HG03565 (cell line): ENCODE results near the gene CLIP1.
"Not testable (repeated sequence)": the region's sequence is repeated elsewhere in the genome, so short reads cannot be mapped to it uniquely, and the experiment has no call there.

Experiments
- ATAC-seq: cut with Tn5 transposase; IDR thresholded peaks from one replicate; pipeline ENCODE4 v1.9.1; 2021; ENCODE audit warnings: mild to moderate bottlenecking, moderate library complexity; ENCODE audit not compliant: unreplicated experiment

CLIP1 gene

GRCh38 chr12:122362755-122363154 lies 59.7 kb downstream of the CLIP1 start:
- no peak for ATAC-seq

GRCh38 chr12:122358403-122358802 lies 64.1 kb downstream of the CLIP1 start:
- ATAC-seq: not testable (repeated sequence)

- not testable (repeated sequence) for ATAC-seq
These were observed 64.9 kb downstream of the CLIP1 start for GRCh38 chr12:122357536-122357935.

GRCh38 chr12:122356991-122357390 lies 65.5 kb downstream of the CLIP1 start:
- not testable (repeated sequence) for ATAC-seq

GRCh38 chr12:122356192-122356635 lies 66.3 kb downstream of the CLIP1 start:
- ATAC-seq: no peak

GRCh38 chr12:122355706-122356105 lies 66.8 kb downstream of the CLIP1 start:
- ATAC-seq: no peak

- ATAC-seq: no peak
These were observed 67.4 kb downstream of the CLIP1 start for GRCh38 chr12:122354958-122355641.

GRCh38 chr12:122352394-122352793 lies 70.1 kb downstream of the CLIP1 start:
- no peak for ATAC-seq

GRCh38 chr12:122350141-122350848 lies 72.2 kb downstream of the CLIP1 start:
- ATAC-seq: no peak

GRCh38 chr12:122349078-122349477 lies 73.4 kb downstream of the CLIP1 start:
- no peak for ATAC-seq

GRCh38 chr12:122348505-122348904 lies 74.0 kb downstream of the CLIP1 start:
- no peak for ATAC-seq

GRCh38 chr12:122346054-122346453 lies 76.4 kb downstream of the CLIP1 start:
- no peak for ATAC-seq

GRCh38 chr12:122345042-122345441 lies 77.4 kb downstream of the CLIP1 start:
- ATAC-seq: no peak

GRCh38 chr12:122336015-122336946 lies 86.2 kb downstream of the CLIP1 start:
- no peak for ATAC-seq

GRCh38 chr12:122333142-122334087 lies 89.1 kb downstream of the CLIP1 start:
- ATAC-seq: no peak

GRCh38 chr12:122327494-122328385 lies 94.7 kb downstream of the CLIP1 start:
- no peak for ATAC-seq

GRCh38 chr12:122327014-122327413 lies 95.5 kb downstream of the CLIP1 start:
- no peak for ATAC-seq

GRCh38 chr12:122326586-122326985 lies 95.9 kb downstream of the CLIP1 start:
- ATAC-seq: no peak
